ENCODE data around the gene METAP1D.

- TF ChIP-seq MAX (IDR thresholded peaks at IDR 0.05) (no peak), CEBPB (IDR thresholded peaks at IDR 0.05) (no peak), EGR1 (IDR thresholded peaks at IDR 0.05) (no peak), TEAD4 (IDR thresholded peaks at IDR 0.05) (no peak), TCF12 (IDR thresholded peaks at IDR 0.05; ENCODE audit: low read depth) (no peak), EP300 (IDR thresholded peaks at IDR 0.05; ENCODE audit: borderline replicate concordance) (no peak)
Observed at GRCh38 chr2:172066394-172066886, 66.7 kb downstream of the METAP1D start.
